Activated CD4-positive, alpha-beta T cell treated with anti-CD3 and anti-CD28 coated beads, Interleukin-10, Interleukin-2, amounts not matched to agents 100 ng/mL and 50 ng/mL, durations not matched to agents 16 hours and 8 hours (primary cell): ENCODE data around the gene NPLOC4.

Experiments used
- DNase-seq: peaks from one replicate; pipeline ENCODE4 v3.0.0-alpha.2; 2020

NPLOC4 gene

DNA sequence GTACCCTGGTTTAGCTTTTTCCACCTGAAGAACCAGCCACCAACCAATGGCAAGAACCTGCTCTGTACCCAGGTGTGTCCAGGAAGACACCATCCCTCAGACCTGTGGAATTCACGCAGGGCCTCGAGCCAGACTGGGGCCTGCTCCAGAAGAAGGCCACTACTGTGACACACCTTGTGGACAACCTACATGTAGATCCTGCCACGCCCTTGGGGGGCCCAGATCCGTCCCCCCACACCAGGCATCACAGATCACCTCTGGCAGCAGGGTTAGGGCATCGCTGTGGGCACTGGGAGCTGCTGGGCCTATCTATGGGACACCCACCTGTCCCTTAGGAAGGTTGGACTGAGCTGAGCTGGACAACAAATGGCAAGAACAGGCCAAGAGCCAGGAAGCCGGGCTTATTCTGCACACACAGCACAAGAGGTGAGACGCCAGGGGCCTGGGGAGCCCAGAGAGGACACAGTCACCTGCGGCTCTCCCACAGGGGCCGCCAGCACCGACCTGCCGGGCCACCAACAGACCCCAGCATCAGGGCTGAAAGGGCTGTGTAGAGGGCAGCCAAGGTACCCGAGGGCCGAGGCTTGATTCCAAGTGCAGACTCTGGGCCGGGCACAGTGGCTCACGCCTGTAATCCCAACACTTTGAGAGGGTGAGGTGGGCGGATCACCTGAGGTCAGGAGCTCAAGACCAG lies 92.5 kb downstream of the NPLOC4 start:
- DNase-seq: no peak

DNA sequence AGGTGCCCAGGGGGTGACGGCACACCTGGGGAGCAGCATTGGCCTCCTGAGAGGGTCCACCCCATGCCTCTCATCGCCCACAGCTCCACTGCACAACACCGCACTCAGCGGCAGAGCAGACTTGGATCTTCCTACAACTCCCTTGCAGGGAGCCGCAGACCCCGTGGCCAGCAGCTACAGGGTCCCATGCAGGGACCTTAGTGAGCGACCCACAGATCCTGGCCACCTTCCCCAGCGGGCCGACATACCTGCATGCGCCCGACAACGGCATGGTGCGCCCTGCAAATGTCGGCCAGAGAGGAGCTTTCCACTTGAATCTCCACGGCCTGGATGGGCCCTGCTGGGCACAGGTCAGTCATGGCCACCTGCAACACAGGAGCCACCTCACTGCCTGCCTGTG lies 93.2 kb downstream of the NPLOC4 start:
- no peak for DNase-seq

DNA sequence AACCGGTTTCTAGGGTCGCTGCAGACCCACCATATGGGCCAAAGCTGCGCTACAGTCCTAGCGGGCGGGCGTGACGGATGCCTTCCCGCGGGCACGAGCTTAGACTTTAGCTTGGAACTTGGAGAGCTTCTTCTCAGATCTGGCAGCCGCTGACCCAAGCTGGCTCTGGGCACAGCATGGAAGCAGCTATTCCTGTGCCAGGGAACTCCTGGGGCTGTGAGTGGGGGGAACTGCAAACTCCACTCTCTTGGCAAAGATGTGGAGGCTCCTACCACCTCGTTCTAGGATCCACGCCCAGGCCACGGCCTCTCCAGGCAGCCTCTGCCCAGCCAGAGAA lies 93.6 kb downstream of the NPLOC4 start:
- no peak for DNase-seq

DNA sequence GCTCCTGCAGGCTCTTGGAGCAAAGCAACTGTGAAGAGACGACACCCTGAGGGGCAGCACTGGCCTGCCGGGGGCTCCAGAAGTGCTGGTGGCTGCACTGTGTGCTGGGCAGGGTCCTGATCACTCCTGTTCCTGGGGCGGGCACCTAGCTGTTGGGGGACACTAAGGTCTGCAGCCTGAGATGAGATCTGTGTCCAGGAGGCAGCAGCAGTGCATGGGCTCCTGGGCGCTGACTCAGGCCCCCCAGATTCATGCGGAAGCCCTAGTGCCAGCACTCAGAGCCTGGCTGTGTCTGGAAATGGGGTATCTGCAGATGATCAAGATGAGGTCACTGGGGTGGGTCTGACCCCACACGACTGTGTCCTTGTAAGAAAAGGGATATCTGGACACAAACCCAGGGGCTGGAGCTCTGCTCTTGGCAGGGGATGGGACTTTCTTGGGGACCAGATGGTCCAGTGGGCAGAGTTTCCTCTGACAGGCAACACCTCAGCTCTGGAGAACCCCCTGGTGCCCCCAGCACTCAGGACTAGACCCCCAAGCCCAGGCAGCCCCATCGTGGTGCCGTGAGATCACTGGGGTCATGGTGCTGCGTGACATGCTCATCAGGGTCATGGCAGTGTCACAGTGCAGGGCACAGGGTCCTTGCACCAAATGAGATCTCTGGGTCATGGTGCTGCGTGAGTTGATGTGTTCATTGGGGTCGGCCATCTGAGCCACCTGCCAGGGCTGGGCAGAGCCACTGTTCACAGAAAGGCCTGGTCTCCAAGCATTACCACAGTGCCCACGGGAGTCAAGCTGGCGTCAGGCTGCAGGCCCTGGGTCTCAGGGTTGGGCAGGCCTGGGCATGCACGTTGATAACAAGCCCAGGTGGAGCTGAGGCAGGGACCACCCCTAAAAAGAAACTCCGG lies 94.2 kb downstream of the NPLOC4 start:
- no peak for DNase-seq

DNA sequence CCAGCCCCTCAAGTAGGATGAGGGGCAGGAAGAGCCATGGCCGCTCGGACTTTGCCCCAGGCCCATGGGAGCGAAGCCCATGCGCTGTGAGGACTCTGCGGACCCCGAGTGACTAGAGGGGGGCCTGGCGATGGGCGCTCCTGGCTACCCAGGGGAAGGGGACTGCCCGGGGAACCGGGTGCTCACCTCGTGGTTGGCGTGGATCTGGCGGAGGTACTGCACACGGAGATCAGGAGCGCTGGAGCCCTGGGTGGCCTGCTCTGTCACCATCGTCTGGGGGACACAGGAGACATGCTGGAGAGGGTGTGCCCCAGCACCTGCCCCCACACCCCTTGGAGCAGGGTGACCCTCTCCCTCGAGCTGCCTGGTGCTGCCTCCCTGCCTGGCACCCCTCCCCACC lies 95.8 kb downstream of the NPLOC4 start:
- DNase-seq: no peak

DNA sequence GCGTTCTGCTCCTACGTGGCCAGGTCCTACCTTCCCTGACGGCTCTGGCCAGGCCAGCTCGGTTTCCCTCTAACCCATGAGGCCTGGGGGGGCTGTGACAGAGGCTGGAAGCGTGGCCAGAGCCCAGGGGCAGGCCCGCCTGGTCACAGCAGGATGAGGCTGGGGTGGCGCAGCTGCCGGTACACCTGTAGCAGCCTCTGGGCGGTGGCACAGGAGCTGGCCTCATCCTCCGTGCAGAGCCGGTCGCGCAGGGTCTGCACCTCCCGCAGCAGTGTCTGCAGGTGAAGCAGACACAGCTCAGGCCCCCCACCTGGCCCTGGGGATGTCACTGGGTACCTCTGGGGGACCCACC lies 96.3 kb downstream of the NPLOC4 start:
- DNase-seq: no peak

DNA sequence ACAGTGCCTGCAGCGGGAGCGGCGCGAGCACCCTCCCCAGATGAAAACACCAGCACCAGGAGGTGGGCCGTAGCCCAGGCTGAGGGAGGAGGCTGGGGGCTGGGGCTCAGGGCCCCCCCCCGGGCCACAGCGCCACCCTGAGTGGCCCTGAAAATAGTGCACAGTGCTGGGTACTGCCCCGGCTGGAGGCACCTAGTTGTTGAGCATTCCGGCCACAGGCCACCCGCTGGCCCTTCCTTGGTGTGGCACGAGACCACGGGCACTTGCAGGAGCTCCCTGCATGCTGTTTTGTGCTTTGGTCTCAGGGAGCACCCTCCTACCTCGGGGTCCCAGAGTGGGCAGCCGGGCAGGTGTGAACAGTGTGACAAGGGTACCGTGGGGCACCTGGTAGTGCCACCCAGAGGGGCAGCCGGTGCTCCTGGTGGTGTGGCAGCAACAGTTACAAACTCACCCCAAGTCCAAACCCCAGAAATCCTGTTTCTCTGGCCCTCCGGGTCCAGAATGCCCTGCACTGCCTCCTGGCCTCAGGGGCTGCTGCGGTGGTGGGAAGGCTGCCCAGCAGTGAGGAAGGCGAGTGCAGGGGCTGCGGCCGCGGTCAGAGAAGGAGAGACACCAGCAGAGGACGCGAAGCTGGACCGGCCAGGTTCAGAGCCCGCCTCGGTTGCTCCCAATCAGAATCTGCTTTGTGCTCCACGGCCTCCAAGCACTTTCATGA lies 96.8 kb downstream of the NPLOC4 start:
- no peak for DNase-seq

DNA sequence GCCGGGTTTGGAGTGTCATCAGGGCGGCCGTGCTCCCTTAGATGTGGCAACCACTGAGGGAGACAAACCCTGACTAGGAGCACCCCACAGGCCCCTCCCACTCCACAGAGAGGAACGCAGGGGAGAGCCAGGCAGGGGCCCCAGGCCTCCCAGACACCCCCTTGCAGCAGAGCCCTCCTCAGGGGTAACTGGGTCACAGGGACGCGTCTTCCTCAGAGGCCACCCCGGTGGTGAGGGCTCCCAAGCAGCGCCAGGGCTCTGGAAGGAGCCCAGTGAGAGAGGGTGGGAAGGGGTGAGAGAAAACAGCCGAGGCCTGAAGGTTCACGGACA lies 97.4 kb downstream of the NPLOC4 start:
- DNase-seq: no peak

DNA sequence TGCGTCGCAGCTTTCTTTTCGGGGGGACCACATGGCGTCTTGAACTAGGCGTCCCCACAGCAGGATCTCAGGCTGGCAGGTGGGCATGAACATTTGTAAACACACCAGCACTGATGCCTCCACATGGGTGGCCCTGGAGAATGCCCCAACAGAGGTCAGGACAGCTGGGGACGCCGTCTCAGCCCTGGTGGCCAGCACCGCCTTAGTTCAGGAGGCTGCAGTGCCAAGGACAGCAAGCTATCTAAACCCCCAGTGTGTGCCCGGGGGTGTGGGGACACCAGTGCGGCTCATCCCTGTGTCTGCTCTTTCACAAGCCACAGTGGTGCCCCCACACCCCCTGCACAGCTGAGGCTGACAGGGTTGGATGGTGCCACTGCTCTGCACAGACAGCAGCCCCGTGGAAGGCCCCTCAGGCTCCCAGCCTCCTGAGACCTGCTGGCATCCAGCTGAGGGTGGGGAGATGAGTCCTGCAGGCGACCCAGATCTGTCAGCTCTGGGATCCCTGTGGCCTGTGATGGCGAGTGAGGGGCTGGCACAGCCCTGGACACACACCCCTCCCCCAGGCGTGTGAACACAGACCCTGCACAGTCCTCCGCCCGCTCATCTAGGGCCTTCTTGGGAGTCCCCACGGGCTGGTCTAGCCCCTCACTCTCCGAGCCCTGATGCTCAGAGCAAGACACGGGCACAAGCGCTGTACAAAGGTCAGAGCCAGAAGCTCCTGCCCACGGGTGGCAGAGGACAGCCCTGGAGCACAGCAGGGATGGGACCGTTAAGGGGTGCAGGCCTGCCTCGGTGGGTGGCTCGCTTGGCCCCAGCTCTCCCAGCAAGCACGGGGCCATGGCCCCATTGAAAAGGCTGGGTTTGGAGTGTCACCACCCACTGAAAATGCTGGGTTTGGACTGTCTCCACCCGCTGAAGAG lies 98.0 kb downstream of the NPLOC4 start:
- no peak for DNase-seq

DNA sequence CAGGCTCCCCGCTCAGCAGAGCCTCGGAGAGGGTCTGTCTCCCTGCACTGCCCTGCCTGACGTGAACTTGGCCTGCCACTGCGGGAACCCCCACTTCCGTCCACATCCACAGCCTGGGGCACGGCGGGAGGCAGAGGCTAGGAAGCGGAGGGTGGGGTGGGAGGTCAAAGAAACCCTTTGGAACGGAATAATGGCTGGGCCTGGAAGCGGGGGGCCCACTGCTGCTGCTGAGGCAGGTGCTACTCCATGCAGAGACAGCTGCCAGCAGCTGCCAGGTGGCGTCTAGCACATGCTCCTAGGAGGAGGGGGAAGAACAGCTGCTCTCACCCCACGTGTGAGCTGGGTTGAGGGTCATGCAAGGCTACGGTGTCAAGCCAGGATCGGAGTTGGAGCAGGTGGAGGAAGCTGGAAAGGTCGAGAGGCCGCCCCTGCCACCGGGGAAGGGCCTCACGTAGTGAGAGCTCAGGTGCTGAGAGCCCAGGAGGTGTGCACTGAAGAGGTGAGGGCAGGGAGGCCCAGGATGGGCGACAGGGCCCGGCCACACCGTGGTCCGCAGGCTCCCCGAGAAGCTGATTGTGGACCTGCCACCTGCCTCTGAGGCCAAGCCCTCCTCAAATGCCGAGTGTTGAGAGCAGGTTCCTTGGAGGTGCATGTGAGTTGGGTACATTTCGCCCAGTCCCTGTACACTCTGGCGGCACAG lies 98.9 kb downstream of the NPLOC4 start:
- no peak for DNase-seq

DNA sequence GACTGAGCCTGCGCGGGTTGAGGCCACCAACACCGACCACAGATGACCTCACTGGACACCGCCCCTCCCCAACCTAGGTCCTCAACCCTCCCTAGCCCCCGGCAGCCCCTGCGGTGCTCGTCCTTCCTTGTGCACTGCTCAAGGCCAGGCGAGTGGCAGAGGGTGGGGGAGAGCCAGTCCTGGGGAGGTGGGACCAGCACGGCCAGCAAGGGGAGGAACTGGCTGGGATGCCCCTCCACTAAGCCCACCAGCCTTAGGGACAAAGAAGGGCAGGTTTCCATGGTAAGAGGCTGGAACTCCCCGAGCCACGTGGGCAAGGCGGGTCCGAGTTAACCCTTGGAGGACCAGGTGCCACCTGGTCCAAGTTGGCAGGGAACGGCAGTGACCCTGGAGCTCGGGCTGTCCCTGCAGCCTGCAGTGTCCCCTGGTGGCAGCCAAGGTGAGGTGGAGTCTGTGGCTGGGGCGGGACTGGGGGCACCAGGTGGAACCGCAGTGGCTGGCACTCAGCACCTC lies 99.5 kb downstream of the NPLOC4 start:
- DNase-seq: no peak

DNA sequence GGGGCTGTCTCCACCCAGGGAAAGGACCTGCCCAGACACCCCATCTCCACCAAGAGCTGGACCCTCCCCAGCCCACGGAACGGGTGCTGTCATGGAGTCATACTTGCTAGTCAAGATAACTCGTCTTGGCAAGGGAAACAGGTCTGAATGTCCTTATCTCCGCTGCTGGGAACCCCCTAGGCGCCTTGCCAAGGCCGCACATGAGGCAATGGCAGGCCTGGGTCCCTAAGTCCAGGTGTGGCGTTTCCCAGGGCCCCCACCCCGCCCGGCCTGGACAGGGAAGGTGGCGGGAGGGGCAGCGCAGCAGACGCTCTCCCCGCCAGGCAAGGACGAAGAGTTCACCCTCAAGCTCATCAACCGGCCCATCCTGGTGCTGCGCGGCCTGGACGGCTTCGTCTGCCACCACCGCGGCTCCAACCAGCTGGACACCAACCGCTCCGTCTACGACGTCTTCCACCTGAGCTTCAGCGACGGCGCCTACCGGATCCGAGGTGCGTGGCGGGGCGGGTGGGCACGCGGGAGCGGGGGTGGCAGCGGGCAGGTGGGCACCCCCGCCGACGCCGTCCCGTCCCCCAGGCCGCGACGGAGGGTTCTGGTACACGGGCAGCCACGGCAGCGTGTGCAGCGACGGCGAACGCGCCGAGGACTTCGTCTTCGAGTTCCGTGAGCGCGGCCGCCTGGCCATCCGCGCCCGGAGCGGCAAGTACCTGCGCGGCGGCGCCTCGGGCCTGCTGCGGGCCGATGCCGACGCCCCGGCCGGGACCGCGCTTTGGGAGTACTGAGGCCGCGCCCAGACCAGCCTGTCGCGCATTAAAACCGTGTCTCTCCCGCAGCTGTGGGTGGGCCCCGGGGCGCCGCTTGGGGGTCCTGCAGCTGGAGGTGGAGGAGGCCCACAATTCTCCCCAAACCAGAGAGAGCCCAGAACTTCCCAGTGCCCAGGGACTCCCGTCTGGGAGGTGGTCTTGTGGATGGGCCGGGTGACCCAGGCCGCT lies 100.3 kb downstream of the NPLOC4 start:
- DNase-seq: no peak

DNA sequence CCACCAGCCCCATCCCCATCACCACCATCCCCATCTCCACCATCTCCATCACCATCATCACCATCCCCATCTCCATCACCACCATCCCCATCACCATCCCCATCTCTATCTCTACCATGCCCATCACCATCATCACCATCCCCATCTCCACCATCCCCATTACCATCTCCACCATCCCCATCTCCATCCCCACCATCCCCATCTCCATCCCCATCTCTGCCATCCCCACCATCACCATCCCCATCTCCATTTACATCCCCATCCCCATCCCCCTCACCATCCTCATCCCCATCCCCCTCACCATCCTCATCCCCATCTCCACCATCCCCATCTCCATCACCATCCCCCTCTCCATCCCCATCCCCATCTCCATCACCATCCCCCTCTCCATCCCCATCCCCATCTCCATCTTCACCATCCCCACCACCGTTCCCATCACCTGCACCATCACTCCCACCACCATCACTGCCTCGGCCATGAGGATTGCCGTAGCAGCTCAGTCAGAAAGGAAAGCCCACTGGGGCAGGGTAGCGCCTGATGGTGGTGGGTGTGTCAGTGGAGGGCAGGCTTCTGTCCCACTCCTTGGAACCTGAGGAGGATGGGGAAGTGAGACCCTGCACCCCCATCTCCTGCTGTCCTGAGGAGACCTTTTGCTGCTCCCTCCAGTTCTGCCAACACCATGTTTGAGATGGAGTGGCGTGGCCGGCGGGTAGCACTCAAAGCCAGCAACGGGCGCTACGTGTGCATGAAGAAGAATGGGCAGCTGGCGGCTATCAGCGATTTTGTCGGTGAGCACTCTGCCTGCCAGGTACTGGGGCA lies 101.2 kb downstream of the NPLOC4 start:
- no peak for DNase-seq

DNA sequence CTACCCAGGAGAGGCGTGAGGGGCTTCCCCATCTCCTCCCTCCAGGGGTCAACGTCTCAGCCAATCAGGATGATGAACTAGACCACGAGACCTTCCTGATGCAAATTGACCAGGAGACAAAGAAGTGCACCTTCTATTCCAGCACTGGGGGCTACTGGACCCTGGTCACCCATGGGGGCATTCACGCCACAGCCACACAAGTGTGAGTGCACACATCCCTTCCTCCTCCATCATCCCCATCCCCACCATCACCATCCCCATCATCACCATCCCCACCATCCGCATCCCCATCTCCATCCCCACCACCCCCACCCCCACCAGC lies 101.9 kb downstream of the NPLOC4 start:
- no peak for DNase-seq

DNA sequence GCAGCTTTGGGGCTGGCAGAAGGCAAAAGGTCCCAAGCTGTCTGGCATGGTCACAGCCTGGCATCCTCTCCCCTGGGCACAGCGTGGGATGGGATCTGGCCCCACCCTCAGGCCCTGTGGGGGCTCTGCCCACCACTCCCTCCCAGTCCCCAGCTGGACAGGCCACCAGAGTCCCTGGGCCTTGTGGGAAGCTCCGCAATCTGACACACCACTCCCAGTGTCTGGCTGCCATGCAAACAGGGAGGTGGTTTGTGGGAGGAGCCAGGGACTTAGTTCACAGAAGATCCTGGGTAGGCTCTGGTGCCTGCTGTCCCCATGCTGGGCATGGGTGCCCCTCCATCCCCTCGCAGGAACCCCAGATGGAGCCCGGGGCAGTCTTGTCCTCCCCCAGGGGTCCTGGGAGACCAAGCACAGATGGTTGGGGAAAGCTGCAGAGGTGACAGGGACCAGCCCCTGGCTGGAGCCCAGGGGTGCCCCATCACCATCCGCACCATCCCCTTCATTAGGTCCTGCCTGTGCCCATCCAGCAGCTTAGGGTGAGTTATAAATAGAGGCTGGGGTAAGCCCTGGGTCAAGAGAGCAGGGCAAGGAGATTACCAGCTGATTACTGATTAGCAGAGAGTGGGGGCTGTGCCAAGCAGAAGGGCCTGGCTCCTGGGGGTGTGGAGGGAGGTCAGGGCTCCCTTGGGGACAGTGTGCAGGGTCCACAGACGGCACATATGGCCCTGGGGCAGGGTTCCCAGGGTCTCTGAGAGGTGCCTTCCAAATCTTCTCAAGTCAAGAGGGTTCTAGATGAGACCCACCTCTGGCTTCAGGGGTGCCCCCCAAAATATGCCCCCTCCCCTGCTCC lies 102.5 kb downstream of the NPLOC4 start:
- DNase-seq: no peak

DNA sequence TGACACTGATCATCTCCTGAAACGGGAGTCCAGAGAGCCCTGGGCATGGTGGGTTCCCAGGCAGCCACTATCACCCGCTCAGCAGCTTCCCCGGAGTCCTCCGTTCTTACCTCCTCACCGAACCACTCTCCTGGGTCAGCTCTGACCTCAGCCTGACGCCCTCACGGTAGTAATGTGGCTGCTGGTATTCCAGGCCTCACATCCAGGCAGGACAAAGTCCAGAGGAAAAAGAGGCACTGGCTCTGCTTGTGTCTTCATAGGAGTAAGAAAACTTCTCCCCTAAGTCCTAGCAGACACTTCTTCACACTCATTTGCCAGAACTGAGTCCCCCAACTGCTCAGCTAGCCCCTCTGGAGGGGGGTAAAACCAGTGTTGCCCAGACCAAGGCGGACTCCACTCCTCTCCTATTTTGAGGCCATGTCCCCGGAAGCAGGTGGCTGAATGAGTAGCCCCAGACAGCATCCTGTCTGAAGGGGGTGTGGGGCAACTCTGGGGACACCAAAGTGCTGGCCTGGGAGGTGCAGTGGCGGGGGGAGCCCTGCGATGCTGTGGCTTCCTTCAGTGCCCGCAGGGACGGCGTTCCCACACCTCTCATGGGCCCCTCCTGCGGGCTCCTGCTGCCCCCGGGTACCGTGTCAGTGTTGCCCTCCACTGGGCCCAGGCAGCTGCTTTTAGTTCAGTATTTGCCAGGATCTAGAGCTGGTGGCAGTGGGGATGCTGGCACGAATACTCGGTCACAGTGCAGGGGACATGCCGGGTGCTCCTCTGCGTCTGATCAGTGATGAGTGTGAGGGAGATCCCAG lies 103.4 kb downstream of the NPLOC4 start:
- DNase-seq: no peak

DNA sequence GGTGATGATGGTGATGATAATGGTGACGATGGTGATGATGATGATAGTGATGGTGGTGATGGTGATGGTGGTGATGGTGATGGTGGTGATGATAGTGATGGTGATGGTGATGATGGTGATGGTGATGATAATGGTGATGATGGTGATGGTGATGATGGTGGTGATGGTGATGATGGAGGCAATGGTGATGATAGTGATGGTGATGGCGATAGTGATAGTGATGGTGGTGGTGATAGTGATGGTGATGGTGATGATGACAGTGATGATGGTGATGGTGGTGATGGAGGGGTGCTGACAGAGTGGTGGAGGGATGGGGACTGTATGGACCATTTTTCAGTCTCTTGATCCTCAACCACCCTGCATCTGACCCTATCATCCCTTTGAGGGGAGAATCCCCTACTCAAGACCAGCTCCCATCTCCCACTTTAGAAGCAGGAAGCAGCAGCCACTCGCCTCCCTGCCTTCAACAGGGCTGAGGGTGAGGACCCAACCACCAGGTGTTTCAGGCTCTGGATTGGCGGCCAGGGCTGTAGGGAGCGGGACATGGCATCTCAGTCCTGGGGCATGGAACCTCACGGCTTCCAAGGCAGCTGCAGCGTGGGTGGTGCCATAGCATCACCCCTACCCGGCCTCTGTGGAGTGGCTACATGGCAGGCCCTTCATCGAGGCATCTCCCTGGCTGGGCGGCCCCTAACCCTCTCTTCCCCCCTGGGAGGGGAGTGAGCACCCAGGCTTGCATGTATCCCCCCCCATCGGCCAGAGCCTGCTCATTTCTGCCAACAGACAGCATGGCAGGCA lies 104.2 kb downstream of the NPLOC4 start:
- no peak for DNase-seq
